IMR-90 (cell line): ENCODE measurements around the gene SERPINE2. TPM values are rescaled to one million over a fixed set of nuclear protein-coding genes. Genes with fewer than 3 reads are reported as not detected.

Source experiments
- ATAC-seq: fragments of 200-7000 bp; cut with Tn5 transposase; 2 replicates; pipeline ENCODE4 v1.9.1; 2020; ENCODE audit warnings: low read depth, mild to moderate bottlenecking, moderate library complexity
- BruUV-seq: library from RNA; stranded (reverse); fragments of 400-500 nt; replicated peaks from 2 replicates; lab custom pipeline; 2021; lab: Mats Ljungman, UMichigan
- CTCF ChIA-PET: fragments of 300-600 bp; formaldehyde crosslinking; extraction: SDS; loops from one replicate; lab custom pipeline; 2021; ENCODE audit warnings: antibody characterized with exemption; lab: Yijun Ruan, JAX
- POLR2A ChIA-PET: fragments of 300-600 bp; sonication (Branson Sonifier 250); formaldehyde crosslinking; loops from one replicate; lab custom pipeline; 2022; ENCODE audit warnings: antibody characterized with exemption; ENCODE audit not compliant: unreplicated experiment; lab: Charles Lee
- DNase-seq: peaks from one replicate; pipeline ENCODE4 v3.0.0; 2013
- H2AFZ ChIP-seq: replicated peaks from 2 replicates; pipeline ENCODE3; 2013; ENCODE audit warnings: low read length, mild to moderate bottlenecking; ENCODE audit not compliant: poor library complexity
- H2AK5ac ChIP-seq: 2 replicates; pipeline ENCODE4 v1.6.1; 2013; ENCODE audit warnings: low read depth, low read length, inconsistent platforms
- H2AK9ac ChIP-seq: replicated peaks from 2 replicates; pipeline ENCODE3; 2013; ENCODE audit warnings: mild to moderate bottlenecking, low read depth, low read length, moderate library complexity; ENCODE audit not compliant: poor library complexity
- H2BK120ac ChIP-seq: 2 replicates; pipeline ENCODE4 v1.6.1; 2013; ENCODE audit warnings: low read depth, low read length, inconsistent platforms
- H2BK15ac ChIP-seq: 3 replicates; pipeline ENCODE4 v1.6.1; 2013; ENCODE audit warnings: low read depth, low read length, inconsistent platforms
- H2BK20ac ChIP-seq: 2 replicates; pipeline ENCODE4 v1.6.1; 2013; ENCODE audit warnings: low read depth, mild to moderate bottlenecking, inconsistent platforms, low read length, moderate library complexity
- H2BK5ac ChIP-seq: 2 replicates; pipeline ENCODE4 v1.6.1; 2013; ENCODE audit warnings: mild to moderate bottlenecking, low read depth, low read length, inconsistent platforms; ENCODE audit not compliant: poor library complexity, severe bottlenecking
- H3K14ac ChIP-seq: replicated peaks from 2 replicates; pipeline ENCODE4 v1.6.1; 2013; ENCODE audit warnings: low read depth, low read length, inconsistent platforms
- H3K18ac ChIP-seq: 2 replicates; pipeline ENCODE4 v1.6.1; 2013; ENCODE audit warnings: low read depth, low read length, control low read depth
- H3K23ac ChIP-seq: 2 replicates; pipeline ENCODE4 v1.6.1; 2013; ENCODE audit warnings: low read depth, low read length, inconsistent platforms
- H3K27ac ChIP-seq: 2 replicates; pipeline ENCODE4 v1.5.1; 2013; ENCODE audit warnings: mild to moderate bottlenecking, control low read depth, low read length; ENCODE audit not compliant: insufficient read depth
- H3K27me3 ChIP-seq: 2 replicates; pipeline ENCODE4 v1.6.1; 2013; ENCODE audit warnings: low read length; ENCODE audit not compliant: control insufficient read depth, insufficient read depth
- H3K36me3 ChIP-seq: 2 replicates; pipeline ENCODE4 v1.6.1; 2013; ENCODE audit warnings: low read length, mixed read lengths; ENCODE audit not compliant: control insufficient read depth, insufficient read depth
- H3K4ac ChIP-seq: 2 replicates; pipeline ENCODE4 v1.6.1; 2013; ENCODE audit warnings: low read depth, low read length, inconsistent platforms
- H3K4me1 ChIP-seq: 2 replicates; pipeline ENCODE4 v1.6.1; 2013; ENCODE audit warnings: low read length, mixed read lengths; ENCODE audit not compliant: control insufficient read depth, insufficient read depth
- H3K4me2 ChIP-seq: 2 replicates; pipeline ENCODE4 v1.6.1; 2013; ENCODE audit warnings: low read depth, mild to moderate bottlenecking, control low read depth, low read length, moderate library complexity
- H3K4me3 ChIP-seq: 2 replicates; pipeline ENCODE4 v1.5.1; 2013; ENCODE audit warnings: low read depth, mild to moderate bottlenecking, control low read depth, low read length, moderate library complexity; ENCODE audit not compliant: insufficient read depth
- H3K56ac ChIP-seq: 2 replicates; pipeline ENCODE4 v1.6.1; 2013; ENCODE audit warnings: low read length, inconsistent platforms; ENCODE audit not compliant: insufficient read depth; ENCODE audit errors: extremely low read depth
- H3K79me1 ChIP-seq, 2 experiments: 2 replicates each; pipeline ENCODE4 v1.6.1; 2013; ENCODE audit warnings: low read length in 2 of 2, inconsistent platforms in 1 of 2, low read depth in 1 of 2
- H3K9ac ChIP-seq: 2 replicates; pipeline ENCODE4 v1.6.1; 2013; ENCODE audit warnings: low read depth, low read length, control low read depth
- H3K9me1 ChIP-seq: 2 replicates; pipeline ENCODE4 v1.6.1; 2013; ENCODE audit warnings: low read length, inconsistent platforms; ENCODE audit not compliant: insufficient read depth
- H3K9me3 ChIP-seq: 2 replicates; pipeline ENCODE4 v1.6.1; 2013; ENCODE audit warnings: low read length; ENCODE audit not compliant: control insufficient read depth, insufficient read depth
- H4K20me1 ChIP-seq: 2 replicates; pipeline ENCODE4 v1.6.1; 2013; ENCODE audit warnings: low read length, inconsistent platforms; ENCODE audit not compliant: insufficient read depth
- H4K5ac ChIP-seq: 2 replicates; pipeline ENCODE4 v1.6.1; 2013; ENCODE audit warnings: mild to moderate bottlenecking, low read depth, low read length, control low read depth
- H4K8ac ChIP-seq, 2 experiments: 2 replicates each; pipeline ENCODE4 v1.6.1; 2013; ENCODE audit warnings: low read depth in 2 of 2, low read length in 2 of 2, control low read depth in 1 of 2, inconsistent platforms in 1 of 2
- H4K91ac ChIP-seq: 2 replicates; pipeline ENCODE4 v1.6.1; 2013; ENCODE audit warnings: low read depth, low read length, inconsistent platforms; ENCODE audit not compliant: insufficient read depth
- BHLHE40 ChIP-seq: fragments of 150-350 bp; IDR thresholded peaks from 2 replicates; pipeline ENCODE4 v1.6.1; 2016; ENCODE audit warnings: mild to moderate bottlenecking, low read depth, low read length
- CEBPB ChIP-seq: IDR thresholded peaks from 2 replicates; pipeline ENCODE4 v1.6.1; 2012; ENCODE audit warnings: low read depth, low read length, improper control_type of control experiment
- MAFK ChIP-seq: IDR thresholded peaks from 2 replicates; pipeline ENCODE4 v1.6.1; 2012; ENCODE audit warnings: low read depth, low read length, improper control_type of control experiment
- MAZ ChIP-seq: IDR thresholded peaks from 2 replicates; pipeline ENCODE4 v1.6.1; 2012; ENCODE audit warnings: low read depth, mild to moderate bottlenecking, low read length, improper control_type of control experiment, moderate library complexity, borderline replicate concordance
- MXI1 ChIP-seq: IDR thresholded peaks from 2 replicates; pipeline ENCODE4 v1.6.1; 2012; ENCODE audit warnings: low read depth, mild to moderate bottlenecking, low read length, moderate library complexity, borderline replicate concordance
- POLR2A ChIP-seq: IDR thresholded peaks from 2 replicates; pipeline ENCODE4 v1.6.1; 2012; ENCODE audit warnings: mild to moderate bottlenecking, low read depth, low read length
- RCOR1 ChIP-seq: IDR thresholded peaks from 2 replicates; pipeline ENCODE4 v1.6.1; 2012; ENCODE audit warnings: mild to moderate bottlenecking, low read length, improper control_type of control experiment; ENCODE audit not compliant: insufficient replicate concordance
- RFX5 ChIP-seq: IDR thresholded peaks from 2 replicates; pipeline ENCODE4 v1.8.0; 2012; ENCODE audit warnings: low read depth, mild to moderate bottlenecking, low read length, moderate library complexity
- SMC3 ChIP-seq: fragments of 150-350 bp; IDR thresholded peaks from 2 replicates; pipeline ENCODE4 v1.6.1; 2016; ENCODE audit warnings: low read depth, mild to moderate bottlenecking, antibody characterized with exemption, low read length, moderate library complexity
- USF2 ChIP-seq: fragments of 150-350 bp; IDR thresholded peaks from 2 replicates; pipeline ENCODE4 v1.6.1; 2017; ENCODE audit warnings: mild to moderate bottlenecking, antibody characterized with exemption, low read length, low read depth
- WGBS, 2 experiments: methylation state at CpG; one replicate each; pipeline versions ENCODE4 v1.1.5 to v1.1.7; 2013; ENCODE audit warnings: missing lambda C conversion rate in 2 of 2; ENCODE audit not compliant: insufficient read length in 1 of 2; ENCODE audit errors: extremely low coverage in 2 of 2; 5-methylcytosine and 5-hydroxymethylcytosine counted together
- dilution Hi-C: fragments of 300-500 bp; cut with HindIII; formaldehyde crosslinking; loops from one replicate; pipeline ENCODE4 v1.14.3; 2018; ENCODE audit warnings: low sequenced_read_pairs; ENCODE audit not compliant: unreplicated experiment
- in situ Hi-C: fragments of 300-500 bp; cut with MboI; formaldehyde crosslinking; loops from 3 replicates; pipeline ENCODE4 v1.14.3; 2019; ENCODE audit warnings: low sequenced_read_pairs, inconsistent platforms, mixed read lengths
- intact Hi-C: fragments of 100-400 bp; cut with micrococcal nuclease; formaldehyde crosslinking; loops from 2 replicates; pipeline ENCODE4 v1.10.0; 2022
- polyA plus RNA-seq, 3 experiments: library from polyadenylated mRNA; depleted of rRNA; stranded (reverse); fragments of >200 nt; gene quantifications; 2 replicates each; pipeline ENCODE4 v1.2.3, GENCODE V29; 2012; ENCODE audit warnings: low replicate concordance in 1 of 3
- total RNA-seq: library from RNA; depleted of rRNA; stranded (reverse); fragments of >200 nt; gene quantifications from 2 replicates; pipeline ENCODE4 v1.2.3, GENCODE V29; 2012

SERPINE2 gene
- total and polyA plus RNA-seq, 2 of the 4 experiments (the other 2 are of a cell fraction), result 24.0 to 62.7 TPM

- no peak overlapping the region for H3K4me3 ChIP-seq
- H3K27ac ChIP-seq, result no peak overlapping the region
These were observed 36.5 kb upstream of the SERPINE2 start for GRCh38 chr2:224075588-224075987.

More at GRCh38 chr2:224075588-224075987, 36.5 kb upstream of the SERPINE2 start:
- no peak for DNase-seq
- no peak for TF ChIP-seq MAZ
- no peak for TF ChIP-seq SMC3
- TF ChIP-seq USF2, result no peak
- no peak for TF ChIP-seq MXI1
- TF ChIP-seq CEBPB, result no peak
- TF ChIP-seq RCOR1, result no peak
- no peak for TF ChIP-seq MAFK
- no peak for TF ChIP-seq RFX5
- no peak for TF ChIP-seq POLR2A
- no peak for TF ChIP-seq BHLHE40
- dilution Hi-C loops (no loop called here), intact Hi-C loops (no loop called here), in situ Hi-C loops (no loop called here)
- H2AK5ac ChIP-seq, result no peak overlapping the region
- H4K8ac ChIP-seq, result no peak overlapping the region
- no peak overlapping the region for H3K4me2 ChIP-seq
- no peak for ATAC-seq
- H3K36me3 ChIP-seq, result no peaks in the 10 kb centered on the region
- no TSS peak for BruUV-seq
- no peak overlapping the region for H3K23ac ChIP-seq
- CTCF ChIA-PET, result no interaction called here
- no peak overlapping the region for H3K18ac ChIP-seq
- H4K20me1 ChIP-seq, result no peaks in the 10 kb centered on the region
- no peak overlapping the region for H4K5ac ChIP-seq
- H3K27me3 ChIP-seq, result no peaks in the 10 kb centered on the region; the same call in none of the 2 replicates
- no peaks in the 10 kb centered on the region for H3K79me1 ChIP-seq
- peaks cover 2% of the 10 kb centered on the region; the same call in 1 of the 2 replicates for H3K4me1 ChIP-seq
- H3K9me1 ChIP-seq, result no peaks in the 10 kb centered on the region
- no peak overlapping the region for H3K9ac ChIP-seq
- no peak overlapping the region for H3K4ac ChIP-seq
- H2BK15ac ChIP-seq, result no peak overlapping the region
- POLR2A ChIA-PET, result no interaction called here
- no CpG with 5 or more reads among the region's 3 CpGs for WGBS, 2 experiments
- no peaks in the 10 kb centered on the region for H3K9me3 ChIP-seq
- H2BK120ac ChIP-seq, result no peak overlapping the region
- H2BK5ac ChIP-seq, result no peak overlapping the region
- no peak overlapping the region for H2BK20ac ChIP-seq
- H3K56ac ChIP-seq, result no peak overlapping the region
- no peak overlapping the region for H4K91ac ChIP-seq
- no peak overlapping the region for H3K14ac ChIP-seq
- H2AFZ ChIP-seq, result no peak overlapping the region
- no peak overlapping the region for H2AK9ac ChIP-seq
